Activated CD4-positive, alpha-beta T cell treated with anti-CD3 and anti-CD28 coated beads, Interleukin-2, amount 50 U/mL, for 24 hours (primary cell): ENCODE measurements around the gene CPA4.

ENCODE experiments used
- DNase-seq, 2 donors: peaks; one replicate each; pipeline ENCODE4 v3.0.0-alpha.2; 2020; ENCODE audit warnings: low read depth in 1 of 2, low spot score in 1 of 2

Gene CPA4

GRCh38 chr7:130363026-130363847 is 70.3 kb downstream of the CPA4 start:
- DNase-seq, result peak in 1 of 2 donors; percentile 25

- no peak for DNase-seq
These were observed 71.5 kb downstream of the CPA4 start for GRCh38 chr7:130364451-130364850.

GRCh38 chr7:130365088-130365487 is 72.1 kb downstream of the CPA4 start:
- DNase-seq, result no peak

DNA sequence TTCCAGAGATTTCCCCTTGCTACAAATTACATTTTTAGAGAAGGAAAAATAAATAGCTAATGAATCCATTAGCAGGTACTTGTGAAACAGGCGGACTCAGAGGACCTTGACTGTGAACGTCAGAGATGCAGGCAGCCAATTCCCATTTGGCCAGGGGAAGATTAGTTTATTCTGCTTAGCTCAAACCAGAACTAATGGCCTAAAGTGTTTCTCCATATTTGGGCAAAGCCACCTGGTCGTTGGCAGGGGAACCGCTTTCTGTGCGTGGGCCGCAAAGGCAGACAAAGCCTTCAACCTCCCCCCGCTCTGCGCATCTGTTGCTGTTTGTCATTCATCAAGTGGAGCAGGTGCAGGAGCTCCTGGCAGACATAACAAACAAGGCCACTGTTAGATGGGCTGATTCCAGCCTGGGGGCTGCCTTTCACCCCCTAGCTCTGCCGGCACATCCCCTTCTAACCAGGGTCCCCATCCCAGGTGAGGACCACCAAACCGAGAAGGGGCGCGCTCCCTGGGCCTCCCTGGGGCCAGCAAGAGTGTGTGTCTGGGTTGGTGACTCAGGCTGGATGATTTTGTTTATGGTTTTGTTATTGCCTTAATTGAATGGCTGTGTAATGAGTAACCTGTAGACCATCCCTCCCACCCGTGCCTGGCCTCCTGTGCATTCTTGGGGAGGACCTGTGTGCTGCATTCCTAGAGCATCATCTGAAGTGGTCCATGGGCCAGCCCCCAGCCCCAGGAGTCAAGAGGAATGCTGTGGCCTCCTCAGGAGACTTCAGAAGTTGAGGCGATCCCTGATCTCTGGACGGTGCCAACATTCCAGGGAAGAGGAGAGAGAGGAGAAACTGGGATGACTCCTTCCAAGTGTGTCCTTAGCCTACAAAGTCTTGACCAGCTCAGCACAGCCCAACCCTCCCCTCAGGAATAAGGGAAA is 72.8 kb downstream of the CPA4 start:
- no peak for DNase-seq

- no peak for DNase-seq
These were observed 73.6 kb downstream of the CPA4 start for GRCh38 chr7:130366564-130366963.

DNA sequence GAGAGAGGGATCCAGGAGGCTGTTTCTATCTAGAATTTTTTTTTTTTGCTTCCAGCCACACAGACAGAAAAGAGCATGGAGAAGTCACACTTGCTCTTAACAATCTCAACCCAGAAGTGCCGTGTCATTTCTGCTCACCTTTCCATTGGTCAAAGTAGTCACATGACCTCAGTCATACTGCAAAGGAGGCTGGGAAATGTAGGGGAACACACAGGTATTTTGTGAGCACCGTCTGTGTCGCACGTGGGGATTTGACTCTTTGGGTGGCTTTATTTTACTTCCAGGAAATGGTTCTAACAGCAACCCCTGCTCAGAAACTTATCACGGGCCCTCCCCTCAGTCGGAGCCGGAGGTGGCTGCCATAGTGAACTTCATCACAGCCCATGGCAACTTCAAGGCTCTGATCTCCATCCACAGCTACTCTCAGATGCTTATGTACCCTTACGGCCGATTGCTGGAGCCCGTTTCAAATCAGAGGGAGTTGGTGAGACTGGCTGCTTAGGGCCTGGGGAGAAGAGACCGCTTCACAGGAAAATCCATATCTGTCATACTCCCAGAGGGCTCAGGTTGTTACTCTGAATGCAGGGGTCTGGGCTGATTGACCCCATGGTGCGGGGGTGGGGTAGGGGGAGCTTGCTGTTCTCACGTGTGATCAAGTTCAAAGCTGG is 74.3 kb downstream of the CPA4 start:
- DNase-seq, result peak in 1 of 2 donors; percentile 8

- DNase-seq, result no peak
These were observed 75.1 kb downstream of the CPA4 start for GRCh38 chr7:130367836-130368746.

GRCh38 chr7:130369110-130369711 is 76.2 kb downstream of the CPA4 start:
- DNase-seq, result no peak

GRCh38 chr7:130369831-130370550 is 77.0 kb downstream of the CPA4 start:
- DNase-seq, result no peak

DNA sequence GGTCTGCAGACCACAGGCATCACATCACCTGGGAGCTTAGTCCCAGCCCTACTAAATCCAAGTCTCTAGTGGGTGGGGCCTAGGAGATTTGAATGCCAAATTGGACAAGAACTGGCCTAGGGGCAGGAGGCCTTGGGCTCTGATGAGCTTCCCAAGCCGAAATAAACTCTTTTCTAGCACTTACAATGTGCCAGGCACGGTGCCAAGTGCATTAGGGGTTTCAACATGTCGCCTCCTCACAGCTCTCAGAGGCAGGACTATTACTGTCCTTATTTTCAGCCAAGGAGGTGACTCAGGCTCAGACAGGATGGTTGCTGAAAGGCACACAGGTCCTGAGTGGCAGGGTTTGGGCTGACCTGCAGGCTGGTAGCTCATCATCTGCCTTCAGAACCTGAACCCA is 78.1 kb downstream of the CPA4 start:
- no peak for DNase-seq

- DNase-seq, result no peak
These were observed 79.6 kb downstream of the CPA4 start for GRCh38 chr7:130372402-130373165.
